K562 (cell line): Measurements from ENCODE around the gene SDHC. TPM values are rescaled to one million over a fixed set of nuclear protein-coding genes. Genes with fewer than 3 reads are reported as not detected.

ENCODE experiments used
- FOXM1 ChIP-seq, 2 experiments: fragments of 450-650 bp in 1 of 2; sonication (generic) in 1 of 2; formaldehyde crosslinking in 1 of 2; IDR thresholded peaks; 2 replicates each; pipeline versions ENCODE4 v1.6.1 to v1.9.0; 2017 to 2022; ENCODE audit warnings: low read depth in 2 of 2, mild to moderate bottlenecking in 2 of 2, missing genetic modification reagents in 1 of 2, moderate library complexity in 1 of 2
- JUN ChIP-seq, 2 experiments: sonication (generic) in 1 of 2; formaldehyde crosslinking in 1 of 2; IDR thresholded peaks; 2 replicates each; pipeline versions ENCODE4 v1.6.1 to v1.8.0; 2012 to 2022; ENCODE audit warnings: borderline replicate concordance in 2 of 2, mild to moderate bottlenecking in 2 of 2, improper control_type of control experiment in 1 of 2, low read depth in 1 of 2, low read length in 1 of 2, missing genetic modification reagents in 1 of 2
- KDM1A ChIP-seq, 2 experiments: fragments of 450-650 bp; IDR thresholded peaks; 2 replicates each; pipeline ENCODE4 v1.6.1; 2016; ENCODE audit warnings: mild to moderate bottlenecking in 2 of 2
- KDM5B ChIP-seq: fragments of 200-600 bp; sonication (generic); IDR thresholded peaks from 2 replicates; pipeline ENCODE4 v1.6.1; 2012; ENCODE audit warnings: low read depth, mild to moderate bottlenecking, moderate library complexity, low read length, control low read depth, inconsistent platforms; ENCODE audit not compliant: insufficient replicate concordance
- MCM3 ChIP-seq: fragments of 450-650 bp; IDR thresholded peaks from 2 replicates; pipeline ENCODE4 v1.6.1; 2016
- NFE2 ChIP-seq: IDR thresholded peaks from 2 replicates; pipeline ENCODE4 v1.6.1; 2014; ENCODE audit warnings: antibody characterized with exemption, low read depth
- POLR2G ChIP-seq: fragments of 200-400 bp; formaldehyde crosslinking; IDR thresholded peaks from 2 replicates; pipeline ENCODE4 v1.6.1; 2017; ENCODE audit warnings: low read depth, mild to moderate bottlenecking, antibody characterized with exemption, low read length, moderate library complexity
- SUPT5H ChIP-seq: fragments of 450-650 bp; IDR thresholded peaks from 2 replicates; pipeline ENCODE4 v1.6.1; 2016
- ZFP30 ChIP-seq: fragments of 250-450 bp; sonication (Bioruptor Pico); IDR thresholded peaks from 2 replicates; pipeline ENCODE4 v1.8.0; 2022; ENCODE audit warnings: moderate library complexity, mild to moderate bottlenecking, inconsistent platforms, borderline replicate concordance
- ZNF165 ChIP-seq: fragments of 250-450 bp; sonication (Bioruptor Pico); IDR thresholded peaks from 2 replicates; pipeline ENCODE4 v1.4.0; 2020; ENCODE audit warnings: borderline replicate concordance
- ZNF609 ChIP-seq: sonication (generic); formaldehyde crosslinking; IDR thresholded peaks from 2 replicates; pipeline ENCODE4 v1.8.1; 2023; ENCODE audit warnings: missing genetic modification reagents, mild to moderate bottlenecking, borderline replicate concordance
- polyA plus RNA-seq, 8 experiments: library from polyadenylated mRNA; depleted of rRNA in 4 of 8; stranded (reverse) in 5 of 8; unstranded in 3 of 8; fragments of >200 nt; fragmentation: Nextera tagmentation in 2 of 8; fragmentation: Illumina TruSeq in 1 of 8; extraction: Ambion mirVana in 2 of 8; extraction: Trizol in 1 of 8; gene quantifications; 2 replicates each; pipeline versions ENCODE4 v1.2.1 to v1.2.3, GENCODE V29; 2011 to 2014; ENCODE audit warnings: inconsistent platforms in 1 of 8, missing spikeins in 1 of 8
- total RNA-seq, 7 experiments: library from RNA; depleted of rRNA in 6 of 7; stranded (reverse); fragments of >200 nt in 6 of 7; fragmentation: Illumina TruSeq in 2 of 7; extraction: Trizol in 2 of 7; gene quantifications; 2 replicates each; pipeline versions ENCODE4 v1.2.1 to v1.2.3, GENCODE V29; 2011 to 2021; ENCODE audit warnings: low replicate concordance in 1 of 7
- TF ChIP-seq, protein P1 (sequence below), 2 experiments: fragments of 450-650 bp in 1 of 2; sonication (generic) in 1 of 2; formaldehyde crosslinking in 1 of 2; IDR thresholded peaks; 2 replicates each; pipeline versions ENCODE4 v1.7.1 to v1.9.0; 2016 to 2022; ENCODE audit warnings: inconsistent platforms in 1 of 2, mild to moderate bottlenecking in 1 of 2, missing genetic modification reagents in 1 of 2

Gene SDHC
- total and polyA plus RNA-seq, 9 of the 15 experiments (the other 6 are each of a cell fraction or from before 2014, with no cell fraction given) = 7.7 to 309 (median 174) TPM

DNA sequence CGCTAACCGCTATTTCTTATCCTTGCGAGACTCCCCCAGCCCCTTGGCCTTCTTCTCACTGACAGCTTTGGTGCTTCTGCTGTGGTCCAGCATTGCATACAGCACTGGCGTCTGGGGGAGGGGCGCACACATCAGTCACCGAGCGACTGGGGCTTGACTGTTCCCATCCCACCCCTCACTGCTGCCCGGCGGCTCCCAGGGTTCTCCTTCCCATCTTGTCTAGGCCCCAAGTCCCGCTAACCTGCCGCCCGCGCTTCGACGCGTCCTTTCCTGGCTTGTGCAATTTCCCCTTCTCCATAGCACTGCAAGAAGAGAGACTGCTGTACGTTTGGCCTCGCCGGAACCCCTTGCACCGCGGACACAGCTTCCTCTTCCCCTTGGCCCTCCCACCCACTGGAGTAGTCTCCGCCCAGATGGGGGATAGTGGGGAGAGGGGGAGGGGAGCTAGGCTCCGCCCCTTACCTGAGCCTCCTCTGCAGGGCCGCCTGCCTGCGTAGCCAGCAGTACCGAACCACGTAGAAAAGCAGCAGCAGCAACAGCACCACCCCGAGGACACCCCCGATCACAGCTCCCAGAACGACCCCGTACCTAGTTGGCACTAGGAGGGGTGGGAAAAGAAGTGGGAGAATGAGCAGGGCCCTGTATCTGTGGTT is 8.2 kb upstream of the SDHC start (continued):
- TF ChIP-seq ZNF609 (CRISPR knock-in tag) (0 out of 2 replicates have a peak, but pooled peaks have one; percentile 41), KDM5B (peak; percentile 47), ZNF165 (no peak), FOXM1 (IDR thresholded peaks at IDR 0.05; ENCODE audit: low read depth) (no peak), FOXM1 (CRISPR knock-in tag; IDR thresholded peaks at IDR 0.05; ENCODE audit: low read depth) (no peak), POLR2G (peak; percentile 79), KDM1A (IDR thresholded peaks at IDR 0.05) (peak in 1 of 2 experiments; percentile 95; a peak in 2 of 4 replicates), SUPT5H (peak; percentile 66), MCM3 (no peak), ZFP30 (CRISPR knock-in tag) (no peak), NFE2 (no peak), JUN (IDR thresholded peaks at IDR 0.05; ENCODE audit: borderline replicate concordance, low read depth, low read length) (no peak), JUN (CRISPR knock-in tag; IDR thresholded peaks at IDR 0.05; ENCODE audit: borderline replicate concordance) (peak; percentile 55; the same call in 1 of the 2 replicates)
- TF ChIP-seq, protein P1, sequence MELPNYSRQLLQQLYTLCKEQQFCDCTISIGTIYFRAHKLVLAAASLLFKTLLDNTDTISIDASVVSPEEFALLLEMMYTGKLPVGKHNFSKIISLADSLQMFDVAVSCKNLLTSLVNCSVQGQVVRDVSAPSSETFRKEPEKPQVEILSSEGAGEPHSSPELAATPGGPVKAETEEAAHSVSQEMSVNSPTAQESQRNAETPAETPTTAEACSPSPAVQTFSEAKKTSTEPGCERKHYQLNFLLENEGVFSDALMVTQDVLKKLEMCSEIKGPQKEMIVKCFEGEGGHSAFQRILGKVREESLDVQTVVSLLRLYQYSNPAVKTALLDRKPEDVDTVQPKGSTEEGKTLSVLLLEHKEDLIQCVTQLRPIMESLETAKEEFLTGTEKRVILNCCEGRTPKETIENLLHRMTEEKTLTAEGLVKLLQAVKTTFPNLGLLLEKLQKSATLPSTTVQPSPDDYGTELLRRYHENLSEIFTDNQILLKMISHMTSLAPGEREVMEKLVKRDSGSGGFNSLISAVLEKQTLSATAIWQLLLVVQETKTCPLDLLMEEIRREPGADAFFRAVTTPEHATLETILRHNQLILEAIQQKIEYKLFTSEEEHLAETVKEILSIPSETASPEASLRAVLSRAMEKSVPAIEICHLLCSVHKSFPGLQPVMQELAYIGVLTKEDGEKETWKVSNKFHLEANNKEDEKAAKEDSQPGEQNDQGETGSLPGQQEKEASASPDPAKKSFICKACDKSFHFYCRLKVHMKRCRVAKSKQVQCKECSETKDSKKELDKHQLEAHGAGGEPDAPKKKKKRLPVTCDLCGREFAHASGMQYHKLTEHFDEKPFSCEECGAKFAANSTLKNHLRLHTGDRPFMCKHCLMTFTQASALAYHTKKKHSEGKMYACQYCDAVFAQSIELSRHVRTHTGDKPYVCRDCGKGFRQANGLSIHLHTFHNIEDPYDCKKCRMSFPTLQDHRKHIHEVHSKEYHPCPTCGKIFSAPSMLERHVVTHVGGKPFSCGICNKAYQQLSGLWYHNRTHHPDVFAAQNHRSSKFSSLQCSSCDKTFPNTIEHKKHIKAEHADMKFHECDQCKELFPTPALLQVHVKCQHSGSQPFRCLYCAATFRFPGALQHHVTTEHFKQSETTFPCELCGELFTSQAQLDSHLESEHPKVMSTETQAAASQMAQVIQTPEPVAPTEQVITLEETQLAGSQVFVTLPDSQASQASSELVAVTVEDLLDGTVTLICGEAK (IDR thresholded peaks at IDR 0.05) = peak; percentile 79
- TF ChIP-seq, protein P1 (CRISPR knock-in tag; IDR thresholded peaks at IDR 0.05) = no peak
